ENCODE results near the gene CTXND1.
"Not testable (repeated sequence)": the region's sequence is repeated elsewhere in the genome, so short reads cannot be mapped to it uniquely, and the experiment has no call there.

The CTXND1 gene

GRCh38 chr15:80156176-80156720, 95.8 kb downstream of the CTXND1 start:
- DNase-seq = no peak

- DNase-seq = not testable (repeated sequence)
Observed at GRCh38 chr15:80155378-80156175, 96.4 kb downstream of the CTXND1 start.

- DNase-seq = no peak
Observed at GRCh38 chr15:80155001-80155377, 97.0 kb downstream of the CTXND1 start.

GRCh38 chr15:80154336-80154735, 97.7 kb downstream of the CTXND1 start:
- no peak for DNase-seq

GRCh38 chr15:80153900-80154299, 98.1 kb downstream of the CTXND1 start:
- no peak for DNase-seq

DNA sequence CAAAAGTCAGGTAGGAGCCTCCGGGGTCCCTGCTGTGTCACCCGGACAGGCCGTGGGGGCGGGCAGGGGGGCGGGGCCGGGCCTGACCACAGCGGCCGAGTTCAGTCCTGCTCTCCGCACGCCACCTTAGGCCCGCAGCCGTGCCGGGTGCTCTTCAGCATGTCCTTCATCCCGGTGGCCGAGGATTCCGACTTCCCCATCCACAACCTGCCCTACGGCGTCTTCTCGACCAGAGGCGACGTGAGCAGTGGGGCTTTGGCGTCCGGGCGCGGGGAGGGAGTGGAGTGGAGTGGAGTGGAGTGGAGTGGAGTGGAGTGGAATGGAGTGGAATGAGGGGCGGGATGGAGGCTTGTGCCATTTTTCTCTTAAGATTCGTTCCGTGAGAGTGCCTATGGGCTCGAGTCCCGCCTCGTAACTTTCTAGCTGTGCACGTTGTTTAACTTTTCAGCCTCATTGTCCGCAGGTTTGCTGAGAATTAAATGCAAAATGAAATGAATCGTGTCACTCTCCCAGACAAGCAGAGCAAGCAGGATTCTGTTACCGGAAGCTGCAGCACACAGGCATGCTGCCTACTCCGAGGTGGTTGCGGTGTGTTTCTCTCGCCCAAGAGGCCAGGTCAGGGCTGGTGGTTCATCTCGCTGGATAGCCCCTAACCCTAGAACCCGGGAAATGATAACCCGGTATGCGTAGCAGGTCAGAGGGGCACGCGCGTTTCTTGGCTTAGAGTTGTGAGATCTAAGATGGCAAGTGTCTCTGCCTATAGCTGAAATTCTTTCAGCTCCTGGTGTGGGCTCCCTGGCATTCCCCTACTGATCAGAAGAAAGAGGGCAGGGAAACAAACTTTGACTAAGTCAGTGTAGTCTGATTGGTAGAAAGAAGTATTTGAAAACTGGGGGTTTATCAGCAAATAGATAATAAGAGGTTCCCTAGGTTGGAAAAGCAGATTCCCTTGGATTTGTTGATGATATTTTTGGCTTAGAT, 98.8 kb downstream of the CTXND1 start, which contains the start of gene FAH:
TSS of gene FAH (plus strand) at position 104 of the 981 bp plus-strand sequence. CDS start at position 160, 56 bp downstream.
- DNase-seq = peak in 1 of 2 experiments; percentile 11

DNA sequence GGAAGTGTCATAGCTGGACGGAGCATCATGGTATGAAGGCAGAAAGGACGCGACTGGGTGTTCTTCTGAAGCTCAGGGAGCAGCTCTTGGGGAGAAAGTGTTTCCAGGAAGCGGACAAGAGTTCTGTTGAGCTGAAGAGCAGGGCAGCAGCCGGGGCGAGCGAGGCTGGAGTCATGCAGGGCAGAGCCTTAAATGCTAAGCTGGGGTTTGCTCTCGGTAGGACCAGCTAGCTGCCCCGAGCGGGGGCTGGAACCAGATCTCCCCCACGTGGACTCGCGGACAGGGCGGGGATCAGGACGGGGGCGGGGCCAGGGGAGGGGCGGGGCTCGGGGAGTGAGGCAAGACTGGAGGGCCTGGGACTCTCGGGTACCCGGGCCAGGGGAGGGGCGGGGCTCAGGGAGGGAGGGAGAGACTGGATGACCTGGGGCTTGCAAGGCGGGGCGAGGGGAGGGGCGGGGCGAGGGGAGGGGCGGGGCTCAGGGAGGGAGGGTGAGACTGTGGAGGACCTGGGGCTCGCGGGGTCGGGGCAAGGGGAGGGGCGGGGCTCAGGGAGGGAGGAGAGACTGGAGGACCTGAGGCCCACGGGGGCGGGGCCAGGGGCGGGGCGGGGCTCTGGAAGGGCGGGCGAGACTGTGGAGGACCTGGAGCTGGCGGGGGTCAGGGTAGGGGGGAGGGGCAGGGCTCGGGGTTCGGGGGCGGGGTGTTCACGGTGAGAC, 99.7 kb downstream of the CTXND1 start:
- peak; percentile 91 for DNase-seq

GRCh38 chr15:80151576-80151975, 100.4 kb downstream of the CTXND1 start:
- DNase-seq = no peak

GRCh38 chr15:80151148-80151547, 100.9 kb downstream of the CTXND1 start:
- DNase-seq = no peak
